ENCODE results near the gene ZBTB7C.

DNA sequence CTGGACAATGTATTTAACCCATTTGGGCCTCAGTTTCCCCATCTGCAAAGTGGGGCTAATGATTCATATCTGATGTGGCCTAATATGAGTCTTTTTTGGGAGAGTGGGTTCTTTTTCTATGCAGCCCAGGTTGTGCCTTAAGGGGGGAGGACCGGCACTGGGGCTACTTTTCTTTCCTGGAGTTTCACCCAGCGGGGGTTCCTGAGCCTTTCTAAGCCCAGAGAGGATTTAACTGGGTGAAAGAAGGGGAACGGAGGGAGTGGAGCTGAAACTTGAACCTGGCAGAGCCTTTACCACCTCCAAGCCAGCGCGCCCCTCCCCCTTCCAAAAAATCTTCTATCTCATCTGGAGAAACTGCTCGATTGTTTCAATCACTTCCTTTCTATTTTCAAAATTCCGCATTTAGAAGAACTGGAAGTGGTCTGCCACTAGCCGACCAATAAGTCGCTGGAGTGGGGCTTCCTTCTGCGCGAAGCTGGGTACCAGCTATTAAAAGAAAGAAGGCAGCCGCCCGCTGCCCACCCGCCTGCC lies 273.7 kb downstream of the ZBTB7C start:
- TF ChIP-seq ARNT (IDR thresholded peaks at IDR 0.05) (no peak), FOXA1 (IDR thresholded peaks at IDR 0.05) (no peak), FOXK2 (IDR thresholded peaks at IDR 0.05) (no peak), CTBP1 (IDR thresholded peaks at IDR 0.05; ENCODE audit: borderline replicate concordance) (no peak), SUZ12 (IDR thresholded peaks at IDR 0.05) (no peak)
